ENCODE data around the gene CDKL2. TPM values are rescaled to one million over a fixed set of nuclear protein-coding genes. Genes with fewer than 3 reads are reported as not detected.

CDKL2 gene
- total RNA-seq, 6 experiments from 2014 or later, result 0.05 TPM; not detected in 5

DNA sequence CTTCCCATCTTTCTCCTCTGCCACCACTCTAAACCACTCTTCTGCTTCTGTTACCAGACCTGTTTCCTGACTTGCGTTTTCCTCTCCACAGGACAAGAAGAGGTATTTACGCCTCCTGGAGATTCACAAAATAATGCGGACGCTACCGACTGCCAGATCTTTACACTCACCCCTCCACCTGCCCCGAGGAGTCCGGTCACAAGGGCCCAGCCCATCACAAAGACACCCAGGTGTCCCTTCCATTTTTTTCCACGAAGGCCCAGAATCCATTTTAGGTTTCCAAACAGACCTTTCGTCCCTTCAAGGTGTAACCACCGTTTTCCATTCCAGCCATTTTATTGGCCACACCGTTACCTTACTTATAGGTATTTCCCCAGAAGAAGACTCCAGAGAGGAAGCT is 66.3 kb downstream of the CDKL2 start:
- no peak for ATAC-seq
- Histone ChIP-seq H3K36me3 (no peaks in the 10 kb centered on the region), H3K4me1 (no peaks in the 10 kb centered on the region), H3K27ac (no peak overlapping the region), H3K9me3 (no peaks in the 10 kb centered on the region), H3K4me3 (no peak overlapping the region), H3K27me3 (no peaks in the 10 kb centered on the region)
- 79% methylated on average over 11 of the region's 11 CpGs for WGBS (ENCODE audit: insufficient coverage, low coverage, low lambda C conversion rate, missing lambda C conversion rate)
- TF ChIP-seq, protein P1, sequence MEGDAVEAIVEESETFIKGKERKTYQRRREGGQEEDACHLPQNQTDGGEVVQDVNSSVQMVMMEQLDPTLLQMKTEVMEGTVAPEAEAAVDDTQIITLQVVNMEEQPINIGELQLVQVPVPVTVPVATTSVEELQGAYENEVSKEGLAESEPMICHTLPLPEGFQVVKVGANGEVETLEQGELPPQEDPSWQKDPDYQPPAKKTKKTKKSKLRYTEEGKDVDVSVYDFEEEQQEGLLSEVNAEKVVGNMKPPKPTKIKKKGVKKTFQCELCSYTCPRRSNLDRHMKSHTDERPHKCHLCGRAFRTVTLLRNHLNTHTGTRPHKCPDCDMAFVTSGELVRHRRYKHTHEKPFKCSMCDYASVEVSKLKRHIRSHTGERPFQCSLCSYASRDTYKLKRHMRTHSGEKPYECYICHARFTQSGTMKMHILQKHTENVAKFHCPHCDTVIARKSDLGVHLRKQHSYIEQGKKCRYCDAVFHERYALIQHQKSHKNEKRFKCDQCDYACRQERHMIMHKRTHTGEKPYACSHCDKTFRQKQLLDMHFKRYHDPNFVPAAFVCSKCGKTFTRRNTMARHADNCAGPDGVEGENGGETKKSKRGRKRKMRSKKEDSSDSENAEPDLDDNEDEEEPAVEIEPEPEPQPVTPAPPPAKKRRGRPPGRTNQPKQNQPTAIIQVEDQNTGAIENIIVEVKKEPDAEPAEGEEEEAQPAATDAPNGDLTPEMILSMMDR (IDR thresholded peaks at IDR 0.05), result no peak
- intact Hi-C loops (cut with DNase I), result no loop called here
- DNase-seq, result no peak

DNA sequence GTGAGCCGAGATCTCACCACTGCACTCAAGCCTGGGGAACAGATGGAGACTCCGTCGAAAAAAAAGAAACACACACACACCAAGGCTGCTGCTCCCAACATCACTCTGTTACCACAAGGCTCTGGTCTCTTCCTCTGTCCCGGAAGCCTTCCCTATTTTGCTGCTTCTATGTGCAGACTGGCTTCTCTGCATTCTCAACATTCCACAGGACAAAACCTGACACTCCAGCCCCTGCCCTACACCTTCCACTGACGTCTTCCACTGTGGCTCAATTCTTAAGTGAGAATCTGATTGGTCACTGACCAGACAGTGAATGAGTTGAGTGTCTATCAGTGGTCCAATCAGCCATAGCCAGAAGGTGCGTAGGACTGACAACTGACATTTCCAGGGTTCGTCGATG is 68.5 kb downstream of the CDKL2 start:
- WGBS (ENCODE audit: insufficient coverage, low coverage, low lambda C conversion rate, missing lambda C conversion rate), result 60% methylated on average over 8 of the region's 8 CpGs
- ATAC-seq, result no peak
- no peaks in the 10 kb centered on the region for H3K4me1 ChIP-seq
- H3K4me3 ChIP-seq, result no peak overlapping the region
- TF ChIP-seq, protein P1 (IDR thresholded peaks at IDR 0.05), result no peak
- no peak for TF ChIP-seq POLR2A (IDR thresholded peaks at IDR 0.05)
- no peaks in the 10 kb centered on the region for H3K27me3 ChIP-seq
- intact Hi-C loops (cut with DNase I), result no loop called here
- no peaks in the 10 kb centered on the region for H3K36me3 ChIP-seq
- no peak overlapping the region for H3K27ac ChIP-seq
- no peaks in the 10 kb centered on the region for H3K9me3 ChIP-seq
- DNase-seq, result no peak

DNA sequence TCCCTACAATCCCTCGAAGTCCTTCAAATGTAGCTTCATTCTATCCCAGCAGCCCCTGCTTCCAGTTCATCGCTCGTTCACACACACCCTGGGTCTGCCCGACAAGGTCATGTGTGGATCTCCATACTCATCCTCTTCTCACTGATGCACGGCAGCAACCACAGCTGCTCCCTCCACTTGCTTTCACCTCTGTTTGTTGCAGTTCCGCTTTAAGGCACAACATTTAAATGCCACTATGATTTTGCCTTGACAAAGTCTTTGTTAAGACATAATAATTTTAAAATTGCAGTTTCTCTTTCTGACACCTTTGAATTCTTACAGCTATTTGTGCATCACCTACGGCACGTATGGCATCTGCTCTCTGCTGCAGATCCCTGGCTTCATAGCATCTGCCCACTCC is 72.6 kb downstream of the CDKL2 start:
- 87% methylated on average over 6 of the region's 8 CpGs for WGBS (ENCODE audit: insufficient coverage, low coverage, low lambda C conversion rate, missing lambda C conversion rate)
- H3K27me3 ChIP-seq, result no peaks in the 10 kb centered on the region

DNA sequence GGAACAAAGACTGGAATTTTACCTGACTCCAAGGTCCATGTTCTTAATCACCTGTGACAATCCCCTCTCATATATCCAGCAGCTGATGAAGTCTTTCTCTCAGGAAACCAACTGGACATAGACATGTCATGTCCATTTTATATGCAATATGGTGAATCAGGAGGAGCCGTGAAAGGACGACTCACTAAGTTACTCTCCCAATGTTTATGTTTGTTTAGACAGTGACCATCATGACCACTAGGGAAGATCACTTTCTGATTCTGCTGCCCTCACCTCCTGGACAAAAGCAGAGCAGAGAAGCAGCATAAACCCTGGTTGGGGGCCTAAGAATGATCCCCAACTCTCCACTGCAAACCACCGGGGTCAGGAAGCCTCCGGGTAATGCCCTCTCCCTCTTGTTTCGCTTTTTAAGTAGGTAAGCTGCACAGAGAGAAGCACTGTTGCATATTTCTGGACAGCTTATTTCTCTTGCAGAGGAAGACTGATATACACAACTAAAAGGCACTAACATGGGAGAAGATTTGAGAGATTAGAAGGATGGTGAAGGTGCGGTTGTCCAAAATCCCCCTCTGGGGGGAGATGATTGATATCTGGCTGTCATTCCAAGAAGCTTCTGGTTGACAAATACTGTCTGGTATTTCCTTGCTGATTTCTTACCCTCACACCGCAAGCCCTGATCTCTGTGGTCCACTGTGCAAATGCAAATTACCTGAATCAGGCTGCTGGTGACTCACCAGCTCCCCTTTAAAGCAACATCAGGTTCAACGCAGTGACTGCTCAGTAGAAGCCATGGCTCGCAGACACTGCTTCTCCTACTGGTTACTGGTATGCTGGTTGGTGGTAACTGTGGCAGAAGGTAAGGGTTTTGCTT is 74.8 kb downstream of the CDKL2 start, which contains the start of gene ODAPH:
Gene ODAPH, plus strand, starts transcription at position 773 of the 871 bp plus-strand sequence. Its CDS starts 17 bp downstream, at position 790.
- DNase-seq (no peak), ATAC-seq (no peak)
- 51% methylated on average over 8 of the region's 9 CpGs for WGBS (ENCODE audit: insufficient coverage, low coverage, low lambda C conversion rate, missing lambda C conversion rate)
- Histone ChIP-seq H3K27me3 (no peaks in the 10 kb centered on the region), H3K9me3 (no peaks in the 10 kb centered on the region), H3K27ac (no peak within 1 kb of the TSS), H3K36me3 (no peaks in the 10 kb centered on the region), H3K4me3 (no peak within 1 kb of the TSS), H3K4me1 (no peaks in the 10 kb centered on the region)
- intact Hi-C loops (cut with DNase I), result no loop called here
- TF ChIP-seq, protein P1 (IDR thresholded peaks at IDR 0.05), result no peak
- TF ChIP-seq POLR2A (IDR thresholded peaks at IDR 0.05), result no peak

More for the DNA sequence above, 72.6 kb downstream of the CDKL2 start:
- Histone ChIP-seq H3K4me1 (no peaks in the 10 kb centered on the region), H3K36me3 (no peaks in the 10 kb centered on the region), H3K27ac (no peak overlapping the region), H3K4me3 (no peak overlapping the region), H3K9me3 (no peaks in the 10 kb centered on the region)
- no peak for ATAC-seq
- intact Hi-C loops (cut with DNase I), result no loop called here
- no peak for DNase-seq
- TF ChIP-seq POLR2A (IDR thresholded peaks at IDR 0.05), result no peak
- TF ChIP-seq, protein P1 (IDR thresholded peaks at IDR 0.05), result no peak

Data from right lobe of liver (tissue), 6 donors.